GM12878 (cell line): ENCODE data around the gene CYTH3. TPM values are rescaled to one million over a fixed set of nuclear protein-coding genes. Genes with fewer than 3 reads are reported as not detected.

ENCODE experiments used
- ATAC-seq: fragments of 200-7000 bp; cut with Tn5 transposase; 3 replicates; pipeline ENCODE4 v1.9.1; 2020; ENCODE audit warnings: mild to moderate bottlenecking, moderate library complexity
- BruUV-seq: library from RNA; stranded (reverse); fragments of 400-500 nt; replicated peaks from 2 replicates; lab custom pipeline; 2021; lab: Mats Ljungman, UMichigan
- CTCF ChIA-PET: fragments of 300-600 bp; sonication (Branson Sonifier 250); formaldehyde crosslinking; extraction: SDS; loops from one replicate; lab custom pipeline; 2021; ENCODE audit warnings: inconsistent platforms; lab: Yijun Ruan, JAX
- POLR2A ChIA-PET: fragments of 350-600 bp; formaldehyde crosslinking; extraction: SDS; loops from one replicate; lab custom pipeline; 2021; ENCODE audit warnings: inconsistent platforms; lab: Charles Lee
- RAD21 ChIA-PET: fragments of 300-600 bp; sonication (Branson Sonifier 250); formaldehyde crosslinking; loops from one replicate; lab custom pipeline; 2023; ENCODE audit warnings: antibody characterized with exemption; ENCODE audit not compliant: unreplicated experiment; lab: Charles Lee
- SMC1A ChIA-PET: fragments of 300-600 bp; sonication (Branson Sonifier 250); formaldehyde crosslinking; loops from one replicate; lab custom pipeline; 2023; ENCODE audit not compliant: unreplicated experiment, uncharacterized antibody; lab: Charles Lee
- DNase-seq: peaks from one replicate; pipeline ENCODE4 v3.0.0-alpha.2; 2011; ENCODE audit warnings: low read depth, low spot score
- FAIRE-seq: peaks from 3 replicates; lab custom pipeline; 2011; peaks lifted over from hg19 to GRCh38; lab: Jason Lieb, UNC
- H2AFZ ChIP-seq: 2 replicates; pipeline ENCODE4 v1.6.0; 2011; ENCODE audit warnings: low read depth, low read length, control low read depth; ENCODE audit not compliant: control insufficient read depth
- H3K27ac ChIP-seq: 2 replicates; pipeline ENCODE4 v1.5.1; 2011; ENCODE audit warnings: control low read depth; ENCODE audit not compliant: control insufficient read depth, insufficient read depth
- H3K27me3 ChIP-seq, 2 experiments: replicated peaks in 1 of 2; 2 replicates each; pipeline versions ENCODE4 v1.6.0 to v1.6.1; 2011; ENCODE audit warnings: low read length in 1 of 2; ENCODE audit not compliant: control insufficient read depth in 2 of 2, insufficient read depth in 2 of 2
- H3K36me3 ChIP-seq, 2 experiments: 2 replicates each; pipeline ENCODE4 v1.5.1; 2011; ENCODE audit warnings: low read length in 1 of 2; ENCODE audit not compliant: control insufficient read depth in 2 of 2, insufficient read depth in 2 of 2
- H3K4me1 ChIP-seq: 2 replicates; pipeline ENCODE4 v1.6.1; 2011; ENCODE audit warnings: mild to moderate bottlenecking, low read length, moderate library complexity, mixed read lengths; ENCODE audit not compliant: control insufficient read depth, insufficient read depth
- H3K4me2 ChIP-seq: 2 replicates; pipeline ENCODE4 v1.6.0; 2011; ENCODE audit warnings: control low read depth; ENCODE audit not compliant: control insufficient read depth, insufficient read depth
- H3K4me3 ChIP-seq: fragments of 200-600 bp; sonication (generic); 2 replicates; pipeline ENCODE4 v1.5.1; 2016
- H3K79me2 ChIP-seq: 2 replicates; pipeline ENCODE4 v1.6.0; 2011; ENCODE audit warnings: low read length; ENCODE audit not compliant: control insufficient read depth, insufficient read depth
- H3K9ac ChIP-seq: 2 replicates; pipeline ENCODE4 v1.8.0; 2011; ENCODE audit warnings: low read length, control low read depth, mixed read lengths; ENCODE audit not compliant: control insufficient read depth, insufficient read depth
- H3K9me3 ChIP-seq: replicated peaks from 3 replicates; pipeline ENCODE4 v1.5.1; 2011; ENCODE audit warnings: mild to moderate bottlenecking, low read length; ENCODE audit not compliant: control insufficient read depth, insufficient read depth
- H4K20me1 ChIP-seq: 2 replicates; pipeline ENCODE4 v1.6.0; 2011; ENCODE audit not compliant: control insufficient read depth, insufficient read depth
- BACH1 ChIP-seq: fragments of 450-650 bp; IDR thresholded peaks from 2 replicates; pipeline ENCODE4 v1.6.1; 2017; ENCODE audit warnings: mild to moderate bottlenecking, borderline replicate concordance
- EED ChIP-seq: sonication (generic); IDR thresholded peaks from 2 replicates; pipeline ENCODE4 v1.6.1; 2016; ENCODE audit warnings: antibody characterized with exemption, low read depth
- FOS ChIP-seq: IDR thresholded peaks from 3 replicates; pipeline ENCODE4 v1.6.1; 2011; ENCODE audit warnings: borderline replicate concordance; ENCODE audit not compliant: insufficient read length; ENCODE audit errors: extremely low read depth
- GABPA ChIP-seq: IDR thresholded peaks from 2 replicates; pipeline ENCODE4 v1.6.1; 2014; ENCODE audit warnings: antibody characterized with exemption, low read depth, mild to moderate bottlenecking, inconsistent platforms
- IRF4 ChIP-seq: IDR thresholded peaks from 2 replicates; pipeline ENCODE4 v1.6.1; 2011; ENCODE audit warnings: low read depth, low read length
- PAX5 ChIP-seq: IDR thresholded peaks from 2 replicates; pipeline ENCODE4 v1.6.1; 2011; ENCODE audit warnings: low read depth, low read length, borderline replicate concordance
- RELA ChIP-seq: fragments of 450-650 bp; IDR thresholded peaks from 2 replicates; pipeline ENCODE4 v1.8.0; 2014; ENCODE audit warnings: borderline replicate concordance; ENCODE audit not compliant: partially characterized antibody
- SMAD1 ChIP-seq: fragments of 450-650 bp; IDR thresholded peaks from 2 replicates; pipeline ENCODE4 v1.6.1; 2018; ENCODE audit warnings: mild to moderate bottlenecking, low read depth; ENCODE audit not compliant: partially characterized antibody
- TARDBP ChIP-seq: IDR thresholded peaks from 2 replicates; pipeline ENCODE4 v1.6.1; 2016; ENCODE audit warnings: borderline replicate concordance
- TCF3 ChIP-seq: IDR thresholded peaks from 2 replicates; pipeline ENCODE4 v1.6.1; 2012; ENCODE audit warnings: low read depth, mild to moderate bottlenecking, low read length, borderline replicate concordance; ENCODE audit not compliant: insufficient read depth
- USF2 ChIP-seq: IDR thresholded peaks from 2 replicates; pipeline ENCODE4 v1.6.1; 2011; ENCODE audit warnings: low read depth, low read length, improper control_type of control experiment, borderline replicate concordance
- ZBTB11 ChIP-seq: fragments of 450-650 bp; formaldehyde crosslinking; IDR thresholded peaks from 2 replicates; pipeline ENCODE4 v1.5.0; 2022; ENCODE audit warnings: mild to moderate bottlenecking, missing genetic modification characterization
- ZBTB33 ChIP-seq: fragments of 450-650 bp; IDR thresholded peaks from 2 replicates; pipeline ENCODE4 v1.6.1; 2017; ENCODE audit warnings: mild to moderate bottlenecking
- ZNF207 ChIP-seq: fragments of 450-650 bp; IDR thresholded peaks from 2 replicates; pipeline ENCODE4 v1.6.1; 2014; ENCODE audit warnings: antibody characterized with exemption, mild to moderate bottlenecking, borderline replicate concordance
- ZNF274 ChIP-seq: IDR thresholded peaks from one replicate; pipeline ENCODE4 v1.8.0; 2011; ENCODE audit not compliant: insufficient read length, insufficient read depth
- ZNF622 ChIP-seq: fragments of 450-650 bp; IDR thresholded peaks from 2 replicates; pipeline ENCODE4 v1.6.1; 2017; ENCODE audit warnings: mild to moderate bottlenecking, inconsistent platforms
- WGBS: methylation state at CpG from one replicate; pipeline ENCODE4 v1.1.6; 2016; ENCODE audit warnings: low lambda C conversion rate; ENCODE audit not compliant: insufficient replicate concordance, insufficient coverage; ENCODE audit errors: missing lambda C conversion rate; 5-methylcytosine and 5-hydroxymethylcytosine counted together
- in situ Hi-C: fragments of 300-500 bp; cut with MboI; formaldehyde crosslinking; loops from 9 replicates; pipeline ENCODE4 v1.14.3; 2018; ENCODE audit warnings: mixed read lengths
- intact Hi-C: fragments of 100-400 bp; cut with micrococcal nuclease; formaldehyde crosslinking; loops from one replicate; pipeline ENCODE4 v1.14.2; 2022; ENCODE audit not compliant: unreplicated experiment
- polyA plus RNA-seq, 11 experiments: library from polyadenylated mRNA; depleted of rRNA in 4 of 11; unstranded in 6 of 11; stranded (reverse) in 5 of 11; fragments of >200 nt; fragmentation: Nextera tagmentation in 4 of 11; fragmentation: Illumina TruSeq in 1 of 11; extraction: Ambion mirVana in 4 of 11; extraction: Trizol in 1 of 11; gene quantifications; 1 replicate in 1 of 11; 2 replicates in 10 of 11; pipeline versions ENCODE4 v1.2.1 to v1.2.3, GENCODE V29; 2011 to 2016; ENCODE audit warnings: inconsistent platforms in 2 of 11, missing spikeins in 2 of 11, low read depth in 1 of 11
- total RNA-seq, 4 experiments: library from RNA; depleted of rRNA in 3 of 4; stranded (reverse); fragments of >200 nt in 3 of 4; fragmentation: Illumina TruSeq in 1 of 4; extraction: Trizol in 1 of 4; gene quantifications; 2 replicates each; pipeline versions ENCODE4 v1.2.1 to v1.2.3, GENCODE V29; 2013 to 2021
- TF ChIP-seq, protein P1 (sequence below): fragments of 450-650 bp; IDR thresholded peaks from 2 replicates; pipeline ENCODE4 v1.6.1; 2018; ENCODE audit warnings: mild to moderate bottlenecking, low read depth, moderate library complexity; ENCODE audit not compliant: partially characterized antibody

The CYTH3 gene
- total and polyA plus RNA-seq, 10 of the 15 experiments (the other 5 are each of a cell fraction or from before 2014, with no cell fraction given) = 0.45 to 28.2 (median 15.7) TPM

DNA sequence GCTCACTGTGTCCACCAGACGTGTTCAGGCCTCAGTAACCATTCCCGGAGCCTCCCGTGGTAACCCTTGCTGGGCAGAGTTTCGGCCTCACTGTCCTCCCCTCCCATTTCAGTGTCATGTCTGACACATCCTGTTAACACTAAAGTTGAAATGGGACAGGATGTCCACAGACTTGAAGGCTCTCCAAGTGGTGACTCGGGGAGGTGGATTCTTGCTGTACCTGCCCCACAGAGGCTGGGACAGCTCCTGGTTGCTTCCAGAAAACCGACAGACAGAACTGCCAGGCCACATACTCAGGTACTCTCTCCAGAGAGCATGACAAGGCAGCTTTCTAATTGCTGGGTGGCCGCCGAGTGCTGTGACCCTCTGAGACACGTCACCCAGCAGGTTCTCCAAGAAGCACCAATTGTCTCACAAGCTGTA lies 17.9 kb upstream of the CYTH3 start:
- Histone ChIP-seq H3K36me3 (no peaks in the 10 kb centered on the region), H3K4me2 (no peak overlapping the region), H3K9me3 (no peaks in the 10 kb centered on the region), H4K20me1 (no peaks in the 10 kb centered on the region), H3K79me2 (no peaks in the 10 kb centered on the region), H3K27ac (no peak overlapping the region), H3K27me3 (no peaks in the 10 kb centered on the region), H2AFZ (no peak overlapping the region; the same call in 1 of the 2 replicates), H3K4me1 (no peaks in the 10 kb centered on the region), H3K9ac (no peak overlapping the region), H3K4me3 (no peak overlapping the region)
- FAIRE-seq (no peak), DNase-seq (no peak), ATAC-seq (no peak)
- ChIA-PET POLR2A (interaction anchor here (0.6 kb wide), 1 partner anchor 270 kb away, joined by 11 read pairs; no protein-coding TSS in a partner anchor), RAD21 (no interaction called here), SMC1A (no interaction called here), CTCF (no interaction called here)
- in situ Hi-C loops = no loop called here
- 56% methylated on average over 9 of the region's 9 CpGs for WGBS
- BruUV-seq = no TSS peak
- intact Hi-C loops = no loop called here
- TF ChIP-seq PAX5 (no peak), ZNF207 (no peak), TCF3 (no peak), ZBTB11 (CRISPR knock-in tag) (no peak), EED (no peak), RELA (no peak), TARDBP (no peak), USF2 (no peak), BACH1 (no peak), GABPA (no peak), ZNF622 (no peak), FOS (no peak), SMAD1 (no peak), ZBTB33 (no peak), ZNF274 (no peak), IRF4 (no peak)
- TF ChIP-seq, protein P1, sequence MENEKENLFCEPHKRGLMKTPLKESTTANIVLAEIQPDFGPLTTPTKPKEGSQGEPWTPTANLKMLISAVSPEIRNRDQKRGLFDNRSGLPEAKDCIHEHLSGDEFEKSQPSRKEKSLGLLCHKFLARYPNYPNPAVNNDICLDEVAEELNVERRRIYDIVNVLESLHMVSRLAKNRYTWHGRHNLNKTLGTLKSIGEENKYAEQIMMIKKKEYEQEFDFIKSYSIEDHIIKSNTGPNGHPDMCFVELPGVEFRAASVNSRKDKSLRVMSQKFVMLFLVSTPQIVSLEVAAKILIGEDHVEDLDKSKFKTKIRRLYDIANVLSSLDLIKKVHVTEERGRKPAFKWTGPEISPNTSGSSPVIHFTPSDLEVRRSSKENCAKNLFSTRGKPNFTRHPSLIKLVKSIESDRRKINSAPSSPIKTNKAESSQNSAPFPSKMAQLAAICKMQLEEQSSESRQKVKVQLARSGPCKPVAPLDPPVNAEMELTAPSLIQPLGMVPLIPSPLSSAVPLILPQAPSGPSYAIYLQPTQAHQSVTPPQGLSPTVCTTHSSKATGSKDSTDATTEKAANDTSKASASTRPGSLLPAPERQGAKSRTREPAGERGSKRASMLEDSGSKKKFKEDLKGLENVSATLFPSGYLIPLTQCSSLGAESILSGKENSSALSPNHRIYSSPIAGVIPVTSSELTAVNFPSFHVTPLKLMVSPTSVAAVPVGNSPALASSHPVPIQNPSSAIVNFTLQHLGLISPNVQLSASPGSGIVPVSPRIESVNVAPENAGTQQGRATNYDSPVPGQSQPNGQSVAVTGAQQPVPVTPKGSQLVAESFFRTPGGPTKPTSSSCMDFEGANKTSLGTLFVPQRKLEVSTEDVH = no peak
